Activated naive CD4-positive, alpha-beta T cell treated with anti-CD3 and anti-CD28 coated beads, Interleukin-2, amount 10 ng/mL, durations not matched to agents 7 days and 5 days (primary cell): Measurements from ENCODE around the gene APOD.
"Not testable (repeated sequence)": the region's sequence is repeated elsewhere in the genome, so short reads cannot be mapped to it uniquely, and the experiment has no call there.

ENCODE experiments used
- CTCF ChIA-PET: fragments of 350-600 bp; sonication (Branson Sonifier 250); formaldehyde crosslinking; loops from one replicate; lab custom pipeline; 2021; ENCODE audit warnings: antibody characterized with exemption; lab: Charles Lee
- DNase-seq: peaks from one replicate; pipeline ENCODE4 v3.0.0-alpha.2; 2020
- H3K27ac Mint-ChIP-seq: one replicate; pipeline ENCODE4 v1.8.0; 2021; ENCODE audit warnings: mild to moderate bottlenecking, moderate library complexity, mixed read lengths
- H3K27me3 Mint-ChIP-seq: one replicate; pipeline ENCODE4 v1.8.0; 2021; ENCODE audit warnings: mild to moderate bottlenecking, mixed read lengths
- H3K36me3 Mint-ChIP-seq: one replicate; pipeline ENCODE4 v1.8.0; 2021; ENCODE audit warnings: mixed read lengths
- H3K4me1 Mint-ChIP-seq: one replicate; pipeline ENCODE4 v1.8.0; 2021; ENCODE audit warnings: mixed read lengths
- H3K4me3 Mint-ChIP-seq: one replicate; pipeline ENCODE4 v1.8.0; 2021; ENCODE audit warnings: mild to moderate bottlenecking, moderate library complexity, mixed read lengths
- H3K9me3 Mint-ChIP-seq: one replicate; pipeline ENCODE4 v1.8.0; 2021; ENCODE audit warnings: mixed read lengths

Gene APOD

GRCh38 chr3:195601785-195602184, 18.0 kb upstream of the APOD start:
- H3K36me3 Mint-ChIP-seq, H3K27ac Mint-ChIP-seq: not testable (repeated sequence)
- peaks cover 10% of the 10 kb centered on the region for H3K27me3 Mint-ChIP-seq

GRCh38 chr3:195601382-195601781, 17.6 kb upstream of the APOD start:
- no peak overlapping the region for H3K27ac Mint-ChIP-seq
- no peak overlapping the region for H3K4me3 Mint-ChIP-seq
- CTCF ChIA-PET: no interaction called here
- DNase-seq: no peak
- peaks cover 6% of the 10 kb centered on the region for H3K36me3 Mint-ChIP-seq
- peaks cover 13% of the 10 kb centered on the region for H3K9me3 Mint-ChIP-seq
- H3K4me1 Mint-ChIP-seq: peaks cover 7% of the 10 kb centered on the region
- H3K27me3 Mint-ChIP-seq: peaks cover 10% of the 10 kb centered on the region

More at GRCh38 chr3:195601785-195602184, 18.0 kb upstream of the APOD start:
- CTCF ChIA-PET, DNase-seq, H3K4me1 Mint-ChIP-seq, H3K4me3 Mint-ChIP-seq: not testable (repeated sequence)
- peaks cover 14% of the 10 kb centered on the region for H3K9me3 Mint-ChIP-seq

DNA sequence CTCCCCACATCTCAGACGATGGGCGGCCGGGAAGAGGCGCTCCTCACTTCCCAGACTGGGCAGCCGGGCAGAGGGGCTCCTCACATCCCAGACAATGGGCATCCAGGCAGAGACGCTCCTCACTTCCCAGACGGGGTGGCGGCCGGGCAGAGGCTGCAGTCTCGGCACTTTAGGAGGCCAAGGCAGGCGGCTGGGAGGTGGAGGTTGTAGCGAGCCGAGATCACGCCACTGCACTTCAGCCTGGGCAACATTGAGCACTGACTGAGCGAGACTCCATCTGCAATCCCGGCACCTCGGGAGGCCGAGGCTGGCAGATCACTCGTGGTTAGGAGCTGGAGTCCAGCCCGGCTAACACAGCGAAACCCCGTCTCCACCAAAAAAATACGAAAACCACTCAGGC, 16.2 kb upstream of the APOD start:
- DNase-seq, H3K9me3 Mint-ChIP-seq, H3K4me3 Mint-ChIP-seq, H3K4me1 Mint-ChIP-seq, H3K36me3 Mint-ChIP-seq, H3K27ac Mint-ChIP-seq, CTCF ChIA-PET: not testable (repeated sequence)
- H3K27me3 Mint-ChIP-seq: peaks cover 10% of the 10 kb centered on the region

- H3K36me3 Mint-ChIP-seq, DNase-seq, H3K4me3 Mint-ChIP-seq, H3K27ac Mint-ChIP-seq, CTCF ChIA-PET, H3K9me3 Mint-ChIP-seq, H3K4me1 Mint-ChIP-seq: not testable (repeated sequence)
- peaks cover 10% of the 10 kb centered on the region for H3K27me3 Mint-ChIP-seq
Observed at GRCh38 chr3:195599516-195599915, 15.8 kb upstream of the APOD start.

DNA sequence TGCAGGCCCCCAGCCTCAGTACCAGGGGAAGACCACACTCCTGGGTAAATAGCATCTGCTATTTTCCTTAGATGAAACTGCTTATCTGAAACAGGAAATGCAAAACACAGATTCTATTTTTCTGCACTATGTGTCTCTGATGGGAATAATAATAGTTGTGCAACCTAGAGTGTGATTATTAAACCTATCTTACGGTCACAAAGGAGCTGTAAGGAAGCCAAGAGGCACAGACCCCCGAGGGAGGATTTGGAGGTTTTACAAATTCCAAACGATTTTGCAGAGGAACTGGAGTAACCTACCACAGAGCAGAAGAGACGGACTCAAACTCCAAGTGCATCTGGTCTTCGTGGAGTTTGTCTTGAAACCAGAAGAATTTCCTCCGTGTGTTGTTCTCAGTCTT, 14.1 kb upstream of the APOD start:
- Mint-ChIP-seq H3K4me3 (no peak overlapping the region), H3K27me3 (peaks cover 9% of the 10 kb centered on the region), H3K9me3 (peaks cover 4% of the 10 kb centered on the region), H3K27ac (no peak overlapping the region), H3K4me1 (peaks cover 7% of the 10 kb centered on the region), H3K36me3 (no peaks in the 10 kb centered on the region)
- DNase-seq: no peak
- CTCF ChIA-PET: interaction anchor here (1.6 kb wide), 1 partner anchor 253 kb away, joined by 5 read pairs; no protein-coding TSS in a partner anchor

DNA sequence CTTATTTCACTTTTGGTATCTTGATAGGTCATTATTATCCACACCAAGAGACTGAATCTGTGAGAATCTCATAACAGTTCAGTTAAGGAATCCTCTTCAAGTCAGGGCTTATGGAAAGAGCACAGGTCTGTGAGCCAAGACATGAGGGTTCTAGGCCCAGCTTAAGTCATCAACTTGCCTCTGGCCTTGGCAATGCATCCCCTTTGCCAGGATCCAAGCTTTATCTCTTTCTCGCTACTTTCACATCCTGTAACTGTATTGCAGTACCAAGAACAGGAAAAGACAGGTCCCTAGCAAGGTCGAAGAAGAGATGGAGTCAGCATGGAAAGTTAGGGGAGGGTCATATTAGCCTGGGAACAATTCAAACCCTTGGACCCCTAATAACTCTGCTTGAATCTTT, 13.5 kb upstream of the APOD start:
- H3K36me3 Mint-ChIP-seq: no peaks in the 10 kb centered on the region
- H3K27ac Mint-ChIP-seq: no peak overlapping the region
- peaks cover 7% of the 10 kb centered on the region for H3K4me1 Mint-ChIP-seq
- H3K27me3 Mint-ChIP-seq: peaks cover 9% of the 10 kb centered on the region
- DNase-seq: no peak
- no peak overlapping the region for H3K4me3 Mint-ChIP-seq
- CTCF ChIA-PET: interaction anchor here (1.6 kb wide), 1 partner anchor 254 kb away, joined by 5 read pairs; no protein-coding TSS in a partner anchor
- peaks cover 4% of the 10 kb centered on the region for H3K9me3 Mint-ChIP-seq

DNA sequence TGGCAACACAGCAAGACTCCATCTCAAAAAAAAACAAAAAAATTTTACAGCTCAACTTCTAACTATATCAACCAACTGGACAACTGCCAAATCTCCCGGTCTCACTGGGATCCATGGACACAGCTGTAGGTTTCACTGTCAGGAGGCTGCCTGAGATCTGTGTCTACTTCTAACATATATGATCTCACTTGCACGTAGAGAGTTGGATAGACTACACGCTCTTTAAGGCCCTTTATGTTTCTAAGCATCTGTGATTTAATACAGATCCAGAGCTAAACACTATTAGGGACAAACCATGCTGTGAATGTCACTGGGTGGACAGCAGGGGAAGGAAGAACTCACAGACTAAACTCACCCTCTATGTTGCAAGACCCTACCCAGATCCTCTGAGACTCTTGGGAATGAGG, 13.0 kb upstream of the APOD start:
- no peak overlapping the region for H3K27ac Mint-ChIP-seq
- H3K4me3 Mint-ChIP-seq: no peak overlapping the region
- H3K9me3 Mint-ChIP-seq: peaks cover 4% of the 10 kb centered on the region
- no peak for DNase-seq
- no peaks in the 10 kb centered on the region for H3K36me3 Mint-ChIP-seq
- H3K4me1 Mint-ChIP-seq: peaks cover 7% of the 10 kb centered on the region
- CTCF ChIA-PET: interaction anchor here (1.6 kb wide), 1 partner anchor 254 kb away, joined by 5 read pairs; no protein-coding TSS in a partner anchor
- H3K27me3 Mint-ChIP-seq: peaks cover 12% of the 10 kb centered on the region

DNA sequence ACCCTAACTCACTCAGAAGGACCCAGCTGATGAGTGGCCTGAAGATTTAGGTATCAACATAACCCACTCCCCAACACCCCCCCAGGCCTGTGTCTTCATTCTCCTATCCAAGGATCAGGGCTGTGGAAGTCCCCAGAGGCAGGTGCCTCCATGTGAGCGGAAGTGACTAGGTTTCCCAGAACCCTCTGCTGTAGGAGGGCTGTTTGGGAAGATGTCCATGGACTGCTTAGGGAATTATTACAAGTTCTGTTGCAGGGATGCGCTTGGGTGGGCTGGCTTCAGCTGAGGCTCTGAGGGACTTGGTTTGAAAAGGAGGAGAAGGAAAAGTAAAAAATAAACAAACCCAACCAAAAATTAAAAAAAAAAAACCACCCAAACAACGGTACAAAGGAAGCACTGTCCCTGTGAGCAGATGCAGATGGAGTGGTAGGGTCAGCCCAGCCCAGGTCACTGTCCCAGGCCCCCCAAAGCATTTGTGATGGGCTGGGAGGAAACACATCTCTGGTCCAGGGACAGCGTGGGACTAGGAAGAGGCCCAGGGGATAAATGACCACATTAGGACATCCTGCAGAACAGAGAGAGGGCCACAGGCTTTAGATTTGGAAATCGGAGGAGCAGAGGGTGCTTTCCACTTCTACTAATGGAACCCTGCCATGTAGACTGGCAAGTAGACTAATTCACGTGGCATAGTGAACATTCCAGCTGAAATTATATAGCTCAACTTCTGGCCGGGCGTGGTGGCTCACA, 12.2 kb upstream of the APOD start:
- Mint-ChIP-seq H3K4me1 (peaks cover 7% of the 10 kb centered on the region), H3K36me3 (no peaks in the 10 kb centered on the region), H3K9me3 (peaks cover 4% of the 10 kb centered on the region), H3K4me3 (no peak overlapping the region), H3K27ac (no peak overlapping the region), H3K27me3 (peaks cover 13% of the 10 kb centered on the region)
- CTCF ChIA-PET: interaction anchor here (1.2 to 1.6 kb wide), 2 partner anchors 255 to 263 kb away, joined by 3 to 5 read pairs; no protein-coding TSS in a partner anchor
- no peak for DNase-seq

- H3K27me3 Mint-ChIP-seq: peaks cover 7% of the 10 kb centered on the region
- H3K36me3 Mint-ChIP-seq: no peaks in the 10 kb centered on the region
- H3K4me1 Mint-ChIP-seq: no peaks in the 10 kb centered on the region
- no peak for DNase-seq
- no peaks in the 10 kb centered on the region for H3K9me3 Mint-ChIP-seq
- CTCF ChIA-PET: no interaction called here
- H3K4me3 Mint-ChIP-seq: no peak overlapping the region
- no peak overlapping the region for H3K27ac Mint-ChIP-seq
Observed at GRCh38 chr3:195591852-195592251, 8.1 kb upstream of the APOD start.

- CTCF ChIA-PET: no interaction called here
- Mint-ChIP-seq H3K4me1 (no peaks in the 10 kb centered on the region), H3K9me3 (no peaks in the 10 kb centered on the region), H3K27me3 (peaks cover 7% of the 10 kb centered on the region), H3K27ac (no peak overlapping the region), H3K4me3 (no peak overlapping the region), H3K36me3 (no peaks in the 10 kb centered on the region)
- DNase-seq: no peak
Observed at GRCh38 chr3:195591220-195591619, 7.5 kb upstream of the APOD start.

DNA sequence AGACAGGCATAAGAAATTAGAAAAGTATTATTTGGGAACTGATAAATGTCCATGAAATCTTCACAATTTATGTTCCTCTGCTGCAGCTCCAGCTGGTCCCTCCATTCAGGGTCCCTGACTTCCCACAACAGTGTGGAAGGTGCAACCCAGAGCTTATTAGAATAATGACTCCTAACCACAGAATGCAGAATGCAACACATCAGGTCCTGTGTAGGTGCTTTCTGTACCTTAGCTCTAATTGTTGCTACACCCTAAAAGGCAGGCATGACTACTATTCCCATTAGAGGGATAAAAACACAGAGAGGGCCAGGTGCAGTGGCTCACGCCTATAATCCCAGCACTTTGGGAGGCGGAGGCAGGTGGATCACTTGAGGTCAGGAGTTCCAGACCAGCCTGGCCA, 6.6 kb upstream of the APOD start:
- H3K9me3 Mint-ChIP-seq, CTCF ChIA-PET, H3K4me3 Mint-ChIP-seq, H3K36me3 Mint-ChIP-seq, DNase-seq, H3K27ac Mint-ChIP-seq, H3K4me1 Mint-ChIP-seq, H3K27me3 Mint-ChIP-seq: not testable (repeated sequence)

GRCh38 chr3:195589796-195590195, 6.1 kb upstream of the APOD start:
- H3K4me3 Mint-ChIP-seq, DNase-seq, H3K4me1 Mint-ChIP-seq, CTCF ChIA-PET, H3K36me3 Mint-ChIP-seq, H3K9me3 Mint-ChIP-seq, H3K27ac Mint-ChIP-seq: not testable (repeated sequence)
- H3K27me3 Mint-ChIP-seq: peaks cover 13% of the 10 kb centered on the region

GRCh38 chr3:195587824-195588223, 4.1 kb upstream of the APOD start:
- DNase-seq: no peak
- H3K4me1 Mint-ChIP-seq: peaks cover 10% of the 10 kb centered on the region
- no peaks in the 10 kb centered on the region for H3K9me3 Mint-ChIP-seq
- peaks cover 10% of the 10 kb centered on the region for H3K27me3 Mint-ChIP-seq
- CTCF ChIA-PET: no interaction called here
- H3K27ac Mint-ChIP-seq: no peak overlapping the region
- H3K36me3 Mint-ChIP-seq: no peaks in the 10 kb centered on the region
- no peak overlapping the region for H3K4me3 Mint-ChIP-seq

DNA sequence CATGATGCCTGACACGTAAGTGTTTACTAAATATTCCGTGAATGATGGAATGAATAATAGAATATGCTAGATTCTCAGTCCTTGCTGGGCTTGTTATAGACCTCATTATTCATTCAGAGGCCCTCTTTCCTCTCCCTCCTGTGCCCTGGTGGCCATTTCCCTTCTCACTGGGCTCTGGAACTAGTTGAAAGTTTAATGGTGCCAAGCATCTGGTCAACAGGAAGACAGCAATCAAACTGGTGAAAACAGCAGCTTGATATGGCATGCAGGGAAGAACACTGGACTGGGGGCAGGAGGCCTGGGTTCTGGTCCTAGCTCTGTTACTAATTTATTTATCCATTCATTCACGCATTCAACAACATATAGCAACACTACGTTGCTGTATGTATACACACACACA, 3.7 kb upstream of the APOD start:
- no peak for DNase-seq
- H3K36me3 Mint-ChIP-seq: no peaks in the 10 kb centered on the region
- CTCF ChIA-PET: no interaction called here
- H3K4me3 Mint-ChIP-seq: no peak overlapping the region
- H3K27ac Mint-ChIP-seq: no peak overlapping the region
- H3K4me1 Mint-ChIP-seq: peaks cover 10% of the 10 kb centered on the region
- H3K9me3 Mint-ChIP-seq: no peaks in the 10 kb centered on the region
- H3K27me3 Mint-ChIP-seq: peaks cover 10% of the 10 kb centered on the region

DNA sequence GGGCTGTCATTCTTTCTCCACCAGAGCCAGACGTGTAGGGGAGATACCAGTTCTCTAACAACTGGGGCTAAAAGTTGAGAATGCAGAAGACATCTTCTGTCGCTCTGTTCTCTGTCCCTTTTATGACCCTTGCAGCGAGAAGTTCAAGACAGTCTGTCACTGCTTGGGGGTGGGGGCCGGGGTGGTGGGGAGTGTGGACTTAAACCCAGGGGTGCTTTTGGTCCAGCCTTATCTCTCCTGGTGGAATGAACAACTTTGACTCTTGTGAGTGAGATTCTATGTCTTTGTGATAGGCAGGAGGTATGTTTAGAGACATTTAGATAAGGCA, 767 bp upstream of the APOD start:
- Mint-ChIP-seq H3K36me3 (no peaks in the 10 kb centered on the region), H3K4me3 (no peak overlapping the region), H3K27me3 (peaks cover 6% of the 10 kb centered on the region), H3K9me3 (no peaks in the 10 kb centered on the region), H3K27ac (no peak overlapping the region), H3K4me1 (peaks cover 10% of the 10 kb centered on the region)
- DNase-seq: no peak
- CTCF ChIA-PET: no interaction called here
